NCI-H1092 treated with DMSO at 0.1 percent for 48 hours (cell line): Measurements from ENCODE around the gene BMP6.

Source experiments
- DNase-seq: peaks from one replicate; lab custom pipeline; 2025; lab: John Stamatoyannopoulos, UW

Gene BMP6

DNA sequence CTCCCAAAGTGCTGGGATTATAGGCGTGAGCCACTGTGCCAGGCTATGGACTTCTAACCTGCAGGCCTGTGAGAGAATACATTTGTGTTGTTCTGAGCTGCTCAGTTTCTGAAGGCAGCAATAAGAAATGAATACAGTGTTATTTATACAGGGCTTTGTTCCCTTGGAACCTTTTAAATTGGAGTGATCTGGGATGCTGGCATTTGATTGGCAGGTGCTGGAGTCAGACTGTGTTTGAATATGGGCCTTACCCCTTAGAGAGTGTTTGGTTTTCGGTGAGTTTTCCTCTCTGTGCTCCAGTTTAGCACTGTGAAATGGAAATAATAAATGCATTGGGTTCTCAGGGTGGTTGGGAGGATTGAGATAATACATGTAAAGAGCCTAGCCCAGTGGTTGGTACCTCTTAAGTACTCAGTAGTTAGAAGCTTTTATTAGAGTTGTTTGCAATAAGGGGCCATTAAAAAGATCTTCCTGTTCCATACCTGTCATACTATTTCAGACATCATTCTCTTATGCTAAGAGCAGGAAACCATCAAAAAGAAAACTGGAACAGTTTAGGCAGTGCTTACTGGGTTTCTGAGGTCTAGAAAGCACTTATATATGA lies 22.1 kb downstream of the BMP6 start:
- no peak for DNase-seq

DNA sequence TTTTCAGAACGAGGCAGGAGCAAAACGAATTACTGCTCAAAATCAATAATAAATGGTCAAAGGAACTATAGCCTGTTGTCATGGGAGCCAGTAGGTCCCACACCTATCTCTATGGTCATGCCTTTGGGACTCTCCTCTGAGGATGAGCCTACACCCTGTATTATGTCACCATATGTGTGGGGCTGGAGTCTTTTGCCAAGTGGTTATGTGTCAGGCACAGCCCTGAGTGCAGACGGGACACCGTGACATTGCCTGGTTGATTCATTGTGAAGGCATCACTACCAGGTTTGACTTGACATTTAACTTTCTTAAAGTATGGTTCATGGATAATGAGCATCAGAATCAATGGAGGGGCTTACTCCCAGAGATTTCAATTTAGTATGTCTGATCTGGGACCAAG lies 23.6 kb downstream of the BMP6 start:
- DNase-seq, result no peak

DNA sequence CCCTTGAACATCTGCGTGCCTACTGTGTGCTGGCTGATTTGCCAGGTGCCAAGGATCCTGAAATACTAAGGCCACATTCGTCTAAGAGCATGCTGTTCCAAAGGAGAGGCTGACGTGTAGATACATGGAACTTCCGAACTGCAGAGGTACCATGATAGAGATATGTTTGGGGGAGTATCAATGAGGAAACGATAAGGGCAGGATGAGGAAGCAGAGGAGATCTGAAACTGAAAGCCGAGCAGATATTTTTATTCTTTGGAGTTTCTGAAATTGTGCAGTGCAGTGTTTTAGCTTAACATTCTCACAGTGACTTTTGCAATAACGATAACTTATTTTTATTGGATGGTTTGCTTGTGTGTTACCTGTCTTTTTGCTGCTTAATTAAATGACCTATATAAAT lies 24.3 kb downstream of the BMP6 start:
- no peak for DNase-seq

DNA sequence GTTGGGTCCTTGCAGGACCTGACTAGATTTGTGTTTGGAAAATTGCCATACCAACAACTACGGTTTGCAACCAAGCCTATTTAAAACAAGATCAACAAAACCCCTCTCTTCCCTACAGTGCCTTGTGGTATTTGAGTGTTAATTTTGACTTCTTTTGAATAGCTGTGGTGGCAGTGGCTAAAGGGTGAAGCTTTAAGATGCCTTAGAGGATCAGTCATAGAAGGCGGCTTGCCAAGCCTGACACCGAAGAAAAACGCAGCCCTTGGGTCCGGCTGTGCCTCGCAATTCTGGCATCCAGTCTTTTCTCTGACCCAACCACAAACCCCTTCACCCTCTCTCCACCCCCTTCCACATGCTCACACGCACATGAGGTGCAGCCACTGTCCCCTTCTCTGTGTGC lies 32.6 kb downstream of the BMP6 start:
- no peak for DNase-seq

- no peak for DNase-seq
These were observed 33.4 kb downstream of the BMP6 start for GRCh38 chr6:7759320-7759719.

DNA sequence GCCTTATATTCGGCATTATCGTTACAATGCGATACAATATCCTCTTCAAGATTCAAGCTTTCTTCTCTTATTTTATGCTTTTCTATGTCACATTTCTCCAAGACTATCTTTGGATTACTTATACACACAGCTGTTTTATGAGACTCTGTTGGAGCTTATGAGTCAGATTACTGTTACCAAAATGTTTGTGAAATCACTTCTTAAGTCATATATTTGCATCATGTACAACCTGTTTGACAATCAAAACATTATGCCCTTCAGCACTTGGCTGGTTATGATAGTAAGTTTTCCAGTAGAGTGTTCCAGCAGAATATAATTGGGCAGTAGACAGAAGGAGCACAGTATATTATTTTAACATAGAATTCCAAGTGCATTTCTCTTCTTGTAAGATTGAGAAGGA lies 35.2 kb downstream of the BMP6 start:
- DNase-seq, result no peak

- DNase-seq, result no peak
These were observed 36.9 kb downstream of the BMP6 start for GRCh38 chr6:7762760-7763159.

GRCh38 chr6:7763881-7764280 lies 38.0 kb downstream of the BMP6 start:
- DNase-seq, result peak; percentile 31

GRCh38 chr6:7765575-7766325 lies 39.9 kb downstream of the BMP6 start:
- DNase-seq, result no peak

- no peak for DNase-seq
These were observed 43.8 kb downstream of the BMP6 start for GRCh38 chr6:7769702-7770101.

DNA sequence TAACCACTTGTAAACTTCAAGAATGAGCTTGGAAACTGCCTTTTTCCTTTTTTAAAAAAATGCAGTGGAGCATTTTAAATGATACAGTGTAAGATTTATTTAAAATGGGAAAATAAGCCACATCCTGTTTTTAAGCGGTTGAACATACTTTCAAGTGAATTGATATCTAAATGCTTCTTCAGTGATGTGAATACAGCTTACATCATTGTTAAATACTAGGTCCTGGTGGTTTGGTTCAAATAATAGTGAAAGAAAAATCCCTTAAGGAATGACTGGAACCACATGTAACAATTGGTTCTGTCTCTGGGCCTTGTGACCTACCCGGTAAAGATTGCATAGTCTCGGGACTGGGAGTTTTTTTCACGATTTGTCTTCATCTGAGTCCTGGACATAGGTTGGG lies 44.2 kb downstream of the BMP6 start:
- DNase-seq, result no peak

DNA sequence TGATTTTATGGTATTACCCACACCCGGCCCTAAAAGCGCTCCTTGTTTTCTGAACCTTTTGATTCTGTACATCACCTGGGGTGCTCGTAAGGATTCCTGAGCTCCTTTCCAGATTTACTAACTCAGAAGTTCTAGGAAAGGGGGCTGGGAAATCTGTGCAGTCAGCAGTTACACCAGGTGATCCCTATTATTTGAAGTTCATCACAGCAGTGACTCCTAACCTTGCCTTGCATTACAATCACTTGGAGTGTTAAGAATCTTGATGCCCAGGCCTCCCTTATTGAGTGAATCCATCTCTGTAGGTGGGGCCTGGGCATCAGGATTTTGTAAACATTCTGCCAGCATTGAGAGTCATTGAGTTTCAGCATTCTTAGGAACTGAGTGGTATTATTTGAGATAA lies 44.7 kb downstream of the BMP6 start:
- no peak for DNase-seq

DNA sequence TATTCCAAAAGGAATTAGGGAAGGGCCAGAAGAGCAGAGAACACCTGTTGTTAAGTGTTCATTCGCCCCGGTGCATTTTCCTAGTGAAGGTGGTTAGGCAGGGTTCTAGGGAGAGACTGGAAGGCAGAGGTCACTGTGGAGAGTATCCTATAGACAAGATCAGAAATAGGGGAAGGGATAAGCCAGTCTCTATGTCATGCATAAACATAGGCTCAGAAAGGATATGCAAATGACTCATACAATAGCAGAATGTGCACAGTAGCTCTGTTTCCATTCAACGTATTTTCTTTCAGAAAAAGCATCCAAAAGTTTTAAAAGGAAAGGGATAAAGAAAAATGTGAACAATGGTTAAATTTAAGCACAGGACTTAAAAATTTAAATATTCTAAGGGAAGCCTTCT lies 47.4 kb downstream of the BMP6 start:
- no peak for DNase-seq

GRCh38 chr6:7773914-7774313 lies 48.0 kb downstream of the BMP6 start:
- no peak for DNase-seq

DNA sequence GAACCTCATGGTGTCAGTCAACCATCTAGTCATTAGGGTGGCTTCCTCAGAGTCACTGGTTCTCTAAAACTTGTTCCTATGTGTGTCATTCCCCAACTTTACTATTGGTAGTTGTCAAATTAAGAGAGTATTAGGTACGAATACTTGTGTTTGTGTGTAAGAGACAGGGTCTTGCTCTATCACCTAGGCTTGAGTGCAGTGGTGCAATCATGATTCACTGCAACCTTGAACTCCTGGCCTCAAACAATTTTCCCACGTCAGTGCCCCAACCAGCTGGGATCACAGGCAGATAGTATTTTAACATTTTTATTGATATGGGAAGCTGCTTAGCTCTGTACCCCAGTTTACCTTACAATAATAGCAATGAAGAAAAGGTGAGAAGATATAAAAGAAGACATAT lies 50.6 kb downstream of the BMP6 start:
- DNase-seq, result no peak

- no peak for DNase-seq
These were observed 51.2 kb downstream of the BMP6 start for GRCh38 chr6:7777074-7777473.

DNA sequence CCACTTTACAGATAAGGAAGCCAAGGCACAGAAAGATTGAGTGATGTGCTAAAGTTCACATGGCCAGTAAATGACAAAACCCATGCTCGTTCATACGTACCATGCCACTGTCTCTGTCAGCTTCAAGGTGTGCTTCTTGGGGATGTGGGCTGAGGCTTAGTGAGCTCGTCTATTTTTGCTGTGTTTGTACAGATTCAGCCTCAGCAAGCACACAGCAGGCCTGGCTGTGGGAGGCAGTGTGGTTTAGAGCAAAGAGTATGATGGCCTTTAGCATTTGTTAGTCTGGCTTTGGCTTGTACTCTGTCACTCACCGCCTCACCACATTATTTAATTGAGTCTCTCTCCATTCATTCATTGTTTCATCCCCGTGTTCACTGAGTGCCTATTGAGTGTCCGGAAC lies 55.3 kb downstream of the BMP6 start:
- DNase-seq, result no peak

DNA sequence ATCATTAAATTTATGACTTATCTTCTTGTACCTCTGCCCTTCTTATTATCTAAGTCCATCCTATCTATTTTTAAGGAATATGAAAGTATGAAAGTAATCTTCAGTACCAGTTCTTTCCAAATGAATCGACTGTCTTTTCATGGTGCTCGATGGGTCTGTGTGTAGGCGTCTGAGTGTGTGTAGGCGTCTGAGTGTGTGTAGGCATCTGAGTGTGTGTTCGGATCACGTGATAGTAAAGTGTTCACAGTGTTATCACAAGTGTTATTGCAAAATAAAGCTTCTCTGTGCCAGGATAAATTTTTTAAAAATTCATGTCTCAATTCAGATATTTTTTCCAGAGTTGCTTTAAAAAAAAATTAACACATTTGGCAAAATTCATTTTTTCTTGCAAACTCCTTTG lies 58.3 kb downstream of the BMP6 start:
- no peak for DNase-seq

DNA sequence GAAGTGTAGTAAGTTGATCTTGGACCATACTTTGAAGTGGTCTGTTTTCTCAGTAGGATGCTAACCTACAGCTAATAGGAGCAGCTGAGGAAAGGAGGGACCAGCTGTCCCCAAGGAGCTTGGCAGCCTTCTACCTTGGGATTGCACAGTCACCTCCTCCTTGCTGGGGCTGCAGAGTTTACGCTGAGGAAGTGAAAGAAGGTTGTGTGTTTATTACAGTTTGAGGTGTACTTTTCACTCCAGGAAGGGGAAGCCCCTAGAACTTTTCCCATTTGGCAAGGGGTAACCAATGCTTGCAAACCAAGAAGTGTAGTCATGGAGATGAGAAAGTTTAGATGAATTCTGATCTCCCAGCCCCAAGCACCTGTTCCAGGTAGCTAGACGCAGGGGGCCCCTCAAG lies 58.8 kb downstream of the BMP6 start:
- DNase-seq, result no peak

DNA sequence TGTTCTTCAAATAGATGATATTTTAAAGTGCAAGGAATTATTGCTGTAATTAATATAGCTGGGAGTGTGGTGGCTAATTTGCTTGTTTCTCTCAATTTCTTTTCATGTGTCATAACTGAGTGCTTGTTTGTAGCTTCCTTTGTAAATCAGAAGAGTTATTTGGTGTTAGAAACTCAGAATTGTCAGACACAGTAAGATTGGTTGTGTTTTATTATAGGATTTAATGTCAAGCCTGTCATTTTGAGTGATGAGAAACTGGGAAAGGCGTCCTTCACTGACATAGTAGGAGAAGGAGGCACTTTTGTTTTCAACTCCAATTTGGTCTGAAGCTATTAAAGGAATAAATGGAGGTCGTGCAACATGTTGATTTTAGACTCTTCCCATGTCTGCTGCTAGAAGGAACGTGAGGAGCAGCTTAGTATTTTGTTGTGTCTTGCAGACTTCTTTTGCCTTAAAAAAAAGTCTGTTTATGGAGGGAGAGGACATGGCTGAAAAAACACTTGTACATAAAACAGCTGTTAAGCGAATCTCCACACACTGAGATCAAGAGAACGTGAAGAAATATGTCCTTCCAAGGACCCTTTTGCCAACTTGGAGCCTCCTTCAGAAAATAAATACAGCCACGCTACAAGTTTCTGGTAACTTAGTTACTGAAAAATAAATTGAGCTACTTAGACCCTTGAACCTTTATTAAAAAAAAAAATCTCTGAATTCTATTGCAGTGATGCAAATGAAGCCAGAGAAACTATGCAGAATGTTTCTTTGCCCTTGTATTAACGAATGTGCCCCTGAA lies 59.5 kb downstream of the BMP6 start:
- DNase-seq, result no peak

- DNase-seq, result no peak
These were observed 60.3 kb downstream of the BMP6 start for GRCh38 chr6:7786214-7786661.

DNA sequence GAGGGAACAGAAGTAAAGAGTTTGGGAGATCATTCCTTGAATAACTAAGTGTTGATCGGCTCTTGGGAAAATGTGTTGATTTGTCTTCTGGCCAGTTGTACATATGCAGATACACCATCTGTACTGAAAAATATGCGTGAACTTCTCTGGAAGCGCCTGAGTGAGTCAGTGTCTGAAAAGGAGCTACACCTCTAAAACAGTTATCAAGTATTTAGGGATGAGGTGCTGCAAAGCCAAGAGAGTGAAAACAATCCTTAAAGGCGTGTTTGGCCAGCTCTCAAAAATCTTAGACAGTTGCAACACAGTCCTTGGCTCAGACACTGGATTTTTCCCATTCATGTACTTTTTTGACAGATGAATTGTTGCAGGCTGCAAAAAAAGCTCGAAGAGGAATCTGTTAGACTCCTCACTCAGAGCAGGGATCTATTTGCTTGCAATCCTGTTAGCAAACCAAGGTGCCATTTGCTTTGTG lies 61.3 kb downstream of the BMP6 start:
- DNase-seq, result no peak

- no peak for DNase-seq
These were observed 61.8 kb downstream of the BMP6 start for GRCh38 chr6:7787731-7788130.
